B cell (primary cell): ENCODE data around the gene LRRC75B. TPM values are rescaled to one million over a fixed set of nuclear protein-coding genes. Genes with fewer than 3 reads are reported as not detected.

Source experiments
- ATAC-seq: fragments of 200-7000 bp; cut with Tn5 transposase; one replicate; pipeline ENCODE4 v1.10.0; 2021; ENCODE audit warnings: low read depth, mild to moderate bottlenecking, moderate number of reproducible peaks, moderate library complexity
- CTCF ChIA-PET: fragments of 350-600 bp; sonication (Branson Sonifier 250); formaldehyde crosslinking; loops from one replicate; lab custom pipeline; 2021; ENCODE audit warnings: antibody characterized with exemption, inconsistent platforms; lab: Charles Lee
- POLR2A ChIA-PET: fragments of 350-600 bp; sonication (Branson Sonifier 250); formaldehyde crosslinking; loops from one replicate; lab custom pipeline; 2021; ENCODE audit warnings: antibody characterized with exemption; lab: Charles Lee
- DNase-seq: peaks from one replicate; pipeline ENCODE4 v3.0.0; 2013
- H2AFZ ChIP-seq: 2 replicates; pipeline ENCODE4 v1.6.1; 2012; ENCODE audit warnings: mild to moderate bottlenecking, low read depth, low read length; ENCODE audit not compliant: insufficient read depth, poor library complexity, severe bottlenecking
- H3K27ac ChIP-seq, 2 donors: 1 replicate in 1 of 2; 2 replicates in 1 of 2; pipeline ENCODE4 v1.5.1; 2012 to 2013; ENCODE audit warnings: low read length in 2 of 2, mild to moderate bottlenecking in 2 of 2, moderate library complexity in 1 of 2
- H3K27me3 ChIP-seq, 4 experiments: fragments of 200-600 bp in 1 of 4; sonication (generic) in 1 of 4; replicated peaks in 1 of 4; 1 replicate in 2 of 4; 2 replicates in 2 of 4; pipeline versions ENCODE4 v1.6.1 to v1.7.0; 2013 to 2016; ENCODE audit warnings: low read length in 3 of 4, mild to moderate bottlenecking in 2 of 4, mixed read lengths in 1 of 4, moderate library complexity in 1 of 4; ENCODE audit not compliant: insufficient read depth in 4 of 4, control insufficient read depth in 3 of 4; ENCODE audit errors: control extremely low read depth in 1 of 4
- H3K36me3 ChIP-seq, 2 experiments: replicated peaks in 1 of 2; 1 replicate in 1 of 2; 2 replicates in 1 of 2; pipeline versions ENCODE4 v1.6.1 to v1.7.1; 2013; ENCODE audit warnings: low read length in 1 of 2; ENCODE audit not compliant: insufficient read depth in 2 of 2, control insufficient read depth in 1 of 2; ENCODE audit errors: control extremely low read depth in 1 of 2, extremely low read depth in 1 of 2
- H3K4me1 ChIP-seq, 2 donors: fragments of 200-600 bp in 1 of 2; sonication (generic) in 1 of 2; 1 replicate in 1 of 2; 2 replicates in 1 of 2; pipeline versions ENCODE4 v1.5.1 to v1.6.1; 2013 to 2017; ENCODE audit warnings: low read length in 2 of 2; ENCODE audit not compliant: control insufficient read depth in 2 of 2, insufficient read depth in 2 of 2
- H3K4me2 ChIP-seq: replicated peaks from 2 replicates; pipeline ENCODE3; 2012; ENCODE audit warnings: mild to moderate bottlenecking, low read depth, low read length; ENCODE audit not compliant: poor library complexity, severe bottlenecking
- H3K4me3 ChIP-seq, 5 experiments: fragments of 200-600 bp in 1 of 5; sonication (generic) in 1 of 5; 1 replicate in 3 of 5; 2 replicates in 2 of 5; pipeline versions ENCODE4 v1.5.1 to v1.7.0; 2011 to 2016; ENCODE audit warnings: low read length in 4 of 5, mild to moderate bottlenecking in 4 of 5, low read depth in 2 of 5, control low read depth in 1 of 5, moderate library complexity in 1 of 5; ENCODE audit not compliant: insufficient read depth in 1 of 5; ENCODE audit errors: control extremely low read depth in 1 of 5, extremely low read depth in 1 of 5
- H3K79me2 ChIP-seq: fragments of 200-600 bp; sonication (generic); one replicate; pipeline ENCODE4 v1.6.0; 2016; ENCODE audit warnings: low read length; ENCODE audit not compliant: control insufficient read depth, insufficient read depth
- H3K9ac ChIP-seq: fragments of 200-600 bp; sonication (generic); 2 replicates; pipeline ENCODE4 v1.6.1; 2017; ENCODE audit warnings: mild to moderate bottlenecking, low read length, moderate library complexity
- H3K9me3 ChIP-seq, 3 donors: one replicate each; pipeline versions ENCODE4 v1.6.1 to v1.7.1; 2013; ENCODE audit warnings: low read length in 2 of 3; ENCODE audit not compliant: control insufficient read depth in 2 of 3, insufficient read depth in 1 of 3; ENCODE audit errors: control extremely low read depth in 1 of 3
- H4K20me1 ChIP-seq: 2 replicates; pipeline ENCODE4 v1.6.0; 2012; ENCODE audit warnings: mild to moderate bottlenecking, low read length; ENCODE audit not compliant: insufficient read depth, control insufficient read depth, poor library complexity, severe bottlenecking
- H3K27ac Mint-ChIP-seq: one replicate; pipeline ENCODE4 v1.8.0; 2021; ENCODE audit warnings: mixed read lengths
- H3K27me3 Mint-ChIP-seq: one replicate; pipeline ENCODE4 v1.8.0; 2021; ENCODE audit warnings: mixed read lengths
- H3K4me1 Mint-ChIP-seq: one replicate; pipeline ENCODE4 v1.8.0; 2021; ENCODE audit warnings: mixed read lengths
- H3K4me3 Mint-ChIP-seq: one replicate; pipeline ENCODE4 v1.8.0; 2021; ENCODE audit warnings: mixed read lengths
- H3K9me3 Mint-ChIP-seq: one replicate; pipeline ENCODE4 v1.8.0; 2022; ENCODE audit warnings: mixed read lengths; ENCODE audit not compliant: insufficient read depth
- CTCF ChIP-seq: fragments of 200-600 bp; IDR thresholded peaks from one replicate; pipeline ENCODE4 v1.8.0; 2022; ENCODE audit warnings: antibody characterized with exemption, mild to moderate bottlenecking
- EZH2 ChIP-seq: IDR thresholded peaks from 2 replicates; pipeline ENCODE4 v1.6.1; 2012; ENCODE audit warnings: borderline replicate concordance, low read depth, mild to moderate bottlenecking, moderate library complexity, low read length; ENCODE audit not compliant: insufficient read depth, poor library complexity, severe bottlenecking
- WGBS: methylation state at CpG from one replicate; pipeline ENCODE4 v1.1.5; 2013; ENCODE audit warnings: missing lambda C conversion rate; ENCODE audit not compliant: insufficient coverage; 5-methylcytosine and 5-hydroxymethylcytosine counted together
- intact Hi-C: fragments of 100-400 bp; cut with micrococcal nuclease; formaldehyde crosslinking; loops from one replicate; pipeline ENCODE4 v1.10.0; 2022
- polyA plus RNA-seq: library from polyadenylated mRNA; depleted of rRNA; stranded (reverse); fragments of >200 nt; gene quantifications from 2 replicates; pipeline ENCODE4 v1.2.3, GENCODE V29; 2012
- total RNA-seq, 2 donors: library from RNA; stranded (reverse); fragments of 120-200 nt in 1 of 2; gene quantifications; 1 replicate in 1 of 2; 2 replicates in 1 of 2; pipeline versions ENCODE4 v1.2.3 to v1.2.4, GENCODE V29; 2013 to 2022

Gene LRRC75B
- total and polyA plus RNA-seq, 2 donors (not counting 1 experiment from before 2014, with no cell fraction given) = 1.3 to 3.1 TPM

GRCh38 chr22:24567668-24568067 lies 25.2 kb downstream of the LRRC75B start:
- H4K20me1 ChIP-seq = peaks cover 80% of the 10 kb centered on the region
- ChIA-PET CTCF (no interaction called here), POLR2A (no interaction called here)
- ATAC-seq (no peak), DNase-seq (no peak)
- no peak overlapping the region for H3K27ac ChIP-seq
- H3K27me3 ChIP-seq = no peaks in the 10 kb centered on the region
- H3K4me2 ChIP-seq = no peak overlapping the region
- no peak overlapping the region for H3K9ac ChIP-seq
- H3K9me3 ChIP-seq = no peaks in the 10 kb centered on the region
- TF ChIP-seq EZH2 (no peak), CTCF (no peak)
- intact Hi-C loops = no loop called here
- H3K4me3 Mint-ChIP-seq = no peak overlapping the region
- no peaks in the 10 kb centered on the region for H3K9me3 Mint-ChIP-seq
- H2AFZ ChIP-seq = no peak overlapping the region
- H3K36me3 ChIP-seq = peaks cover 21 to 74% of the 10 kb centered on the region in 2 experiments
- no peaks in the 10 kb centered on the region for H3K27me3 Mint-ChIP-seq
- H3K4me1 ChIP-seq = peaks cover 8% of the 10 kb centered on the region in 2 donors
- H3K4me1 Mint-ChIP-seq = peaks cover 26% of the 10 kb centered on the region
- H3K27ac Mint-ChIP-seq = no peak overlapping the region
- peaks cover 46% of the 10 kb centered on the region for H3K79me2 ChIP-seq
- 90% methylated on average over 9 of the region's 10 CpGs for WGBS
- H3K4me3 ChIP-seq = no peak overlapping the region

- CTCF ChIA-PET = no interaction called here
- Mint-ChIP-seq H3K4me3 (no peak overlapping the region), H3K27ac (no peak overlapping the region), H3K27me3 (no peaks in the 10 kb centered on the region), H3K9me3 (no peaks in the 10 kb centered on the region), H3K4me1 (peaks cover 28% of the 10 kb centered on the region)
- Histone ChIP-seq H3K4me3 (no peak overlapping the region), H3K9ac (no peak overlapping the region), H3K27ac (no peak overlapping the region), H3K36me3 (peaks cover 21 to 73% of the 10 kb centered on the region in 2 experiments), H3K4me1 (peaks cover 10 to 11% of the 10 kb centered on the region in 2 donors), H4K20me1 (peaks cover 86% of the 10 kb centered on the region), H3K79me2 (peaks cover 53% of the 10 kb centered on the region), H2AFZ (no peak overlapping the region), H3K9me3 (no peaks in the 10 kb centered on the region), H3K4me2 (no peak overlapping the region), H3K27me3 (no peaks in the 10 kb centered on the region)
- ATAC-seq (no peak), DNase-seq (no peak)
- 91% methylated on average over 6 of the region's 8 CpGs for WGBS
- intact Hi-C loops = no loop called here
- TF ChIP-seq EZH2 = no peak
- no peak for TF ChIP-seq CTCF
- POLR2A ChIA-PET = no interaction called here
Measured at GRCh38 chr22:24566899-24567511, 25.9 kb downstream of the LRRC75B start.
